ENCODE data around the gene CTBP1. TPM values are rescaled to one million over a fixed set of nuclear protein-coding genes. Genes with fewer than 3 reads are reported as not detected.

CTBP1 gene
- total and polyA plus RNA-seq, 7 donors = 109 to 165 (median 130) TPM

DNA sequence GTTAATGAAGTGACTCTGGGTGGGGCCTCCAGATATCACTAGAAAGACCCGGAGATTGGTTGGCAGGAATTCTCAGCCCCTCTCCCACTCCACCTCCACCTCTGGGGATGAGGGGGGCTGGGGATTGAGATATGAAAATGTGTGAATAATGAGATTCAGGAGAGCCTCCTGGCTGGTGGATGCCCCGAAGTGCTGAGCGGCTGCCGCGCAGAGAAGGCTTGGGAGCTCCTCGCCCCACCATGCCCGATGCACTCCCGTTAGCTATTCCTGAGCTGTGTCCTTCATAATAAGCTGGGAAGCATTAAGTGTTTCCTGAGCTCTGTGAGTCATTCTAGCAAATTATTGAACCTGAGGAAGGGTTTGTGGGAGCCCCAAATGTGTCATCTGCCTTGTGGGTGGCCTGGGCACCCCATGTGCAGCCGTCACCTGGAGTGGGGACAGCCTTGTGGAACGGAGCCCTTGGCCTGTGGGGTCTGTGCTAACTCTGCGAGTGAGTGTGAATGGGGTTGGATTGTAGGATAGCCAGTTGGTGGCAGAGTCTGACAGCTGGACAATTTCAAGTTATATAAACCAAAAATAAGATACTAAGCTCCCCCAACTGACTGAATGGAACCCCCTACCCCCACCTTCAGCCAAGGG is 36.3 kb upstream of the CTBP1 start:
- intact Hi-C loops (cut with DNase I) = loop anchor here in 1 of 2 donors (5.0 kb wide), 1 partner anchor 33 kb away; no protein-coding TSS in a partner anchor
- Histone ChIP-seq H3K27me3 (ENCODE audit: insufficient read depth in 3 of 3, low read length in 2 of 3) (no peaks in the 10 kb centered on the region), H3K4me1 (peaks cover 6% of the 10 kb centered on the region), H3K9me3 (no peaks in the 10 kb centered on the region), H3K27ac (no peak overlapping the region), H3K4me3 (no peak overlapping the region), H3K36me3 (ENCODE audit: insufficient read depth in 1 of 2, low read depth in 1 of 2) (no peaks in the 10 kb centered on the region)
- WGBS, 3 donors = 75 to 82% (median 78%) methylated on average over 11 of the region's 11 CpGs
- TF ChIP-seq, protein P1, sequence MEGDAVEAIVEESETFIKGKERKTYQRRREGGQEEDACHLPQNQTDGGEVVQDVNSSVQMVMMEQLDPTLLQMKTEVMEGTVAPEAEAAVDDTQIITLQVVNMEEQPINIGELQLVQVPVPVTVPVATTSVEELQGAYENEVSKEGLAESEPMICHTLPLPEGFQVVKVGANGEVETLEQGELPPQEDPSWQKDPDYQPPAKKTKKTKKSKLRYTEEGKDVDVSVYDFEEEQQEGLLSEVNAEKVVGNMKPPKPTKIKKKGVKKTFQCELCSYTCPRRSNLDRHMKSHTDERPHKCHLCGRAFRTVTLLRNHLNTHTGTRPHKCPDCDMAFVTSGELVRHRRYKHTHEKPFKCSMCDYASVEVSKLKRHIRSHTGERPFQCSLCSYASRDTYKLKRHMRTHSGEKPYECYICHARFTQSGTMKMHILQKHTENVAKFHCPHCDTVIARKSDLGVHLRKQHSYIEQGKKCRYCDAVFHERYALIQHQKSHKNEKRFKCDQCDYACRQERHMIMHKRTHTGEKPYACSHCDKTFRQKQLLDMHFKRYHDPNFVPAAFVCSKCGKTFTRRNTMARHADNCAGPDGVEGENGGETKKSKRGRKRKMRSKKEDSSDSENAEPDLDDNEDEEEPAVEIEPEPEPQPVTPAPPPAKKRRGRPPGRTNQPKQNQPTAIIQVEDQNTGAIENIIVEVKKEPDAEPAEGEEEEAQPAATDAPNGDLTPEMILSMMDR (IDR thresholded peaks at IDR 0.05) = no peak
- no peak for DNase-seq
- no peak for ATAC-seq

DNA sequence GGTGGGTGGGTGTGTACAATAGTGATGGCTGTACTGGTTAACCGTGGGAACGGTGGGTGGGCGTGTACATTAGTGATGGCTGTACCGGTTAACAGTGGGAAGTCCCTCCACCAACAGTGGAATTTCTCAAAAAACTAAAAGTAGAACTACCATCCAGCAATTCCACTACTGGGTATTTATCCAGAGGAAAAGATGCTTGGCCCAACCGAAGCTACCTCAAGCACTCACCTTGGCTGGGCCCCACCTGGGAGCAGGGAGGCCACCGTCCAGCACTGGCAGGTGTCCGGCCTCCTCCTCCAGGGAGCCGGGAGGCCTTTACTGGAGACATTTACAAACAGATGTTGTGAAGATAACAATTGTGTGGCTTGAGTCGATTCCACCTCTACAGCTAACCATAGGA is 34.8 kb upstream of the CTBP1 start:
- ATAC-seq = no peak
- Histone ChIP-seq H3K27me3 (ENCODE audit: insufficient read depth in 3 of 3, low read length in 2 of 3) (no peaks in the 10 kb centered on the region), H3K27ac (no peak overlapping the region), H3K4me3 (no peak overlapping the region), H3K36me3 (ENCODE audit: insufficient read depth in 1 of 2, low read depth in 1 of 2) (no peaks in the 10 kb centered on the region), H3K4me1 (peaks cover 1% of the 10 kb centered on the region), H3K9me3 (no peaks in the 10 kb centered on the region)
- DNase-seq = no peak
- intact Hi-C loops (cut with DNase I) = no loop called here
- 82 to 91% (median 87%) methylated on average over 9 of the region's 9 CpGs for WGBS, 3 donors
- TF ChIP-seq, protein P1 (IDR thresholded peaks at IDR 0.05) = no peak

DNA sequence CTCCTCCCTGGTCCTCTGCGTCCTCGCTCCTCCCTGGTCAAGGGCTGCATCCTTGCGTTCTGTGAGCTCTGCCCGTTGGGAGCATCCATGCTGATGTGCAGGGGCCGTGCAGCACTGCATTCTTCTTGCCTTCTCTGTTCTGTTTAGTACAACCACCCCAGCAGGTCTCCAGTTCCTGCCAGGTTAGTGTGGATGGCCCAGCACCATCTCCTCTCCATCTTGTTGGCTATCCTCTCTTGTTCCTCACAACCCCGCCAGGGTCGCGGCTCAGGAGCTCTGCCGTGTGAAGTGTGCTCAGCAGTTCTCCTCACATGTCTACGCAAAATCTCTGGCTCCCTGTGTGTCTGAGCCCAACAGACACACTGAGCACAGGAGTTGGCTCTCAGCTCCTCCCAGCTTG is 30.3 kb upstream of the CTBP1 start:
- WGBS, 3 donors = 90 to 94% (median 92%) methylated on average over 10 of the region's 10 CpGs
- Histone ChIP-seq H3K4me1 (no peaks in the 10 kb centered on the region), H3K4me3 (no peak overlapping the region), H3K27me3 (ENCODE audit: insufficient read depth in 3 of 3, low read length in 2 of 3) (no peaks in the 10 kb centered on the region), H3K27ac (no peak overlapping the region), H3K9me3 (no peaks in the 10 kb centered on the region), H3K36me3 (ENCODE audit: insufficient read depth in 1 of 2, low read depth in 1 of 2) (no peaks in the 10 kb centered on the region)
- TF ChIP-seq, protein P1 (IDR thresholded peaks at IDR 0.05) = no peak
- no peak for ATAC-seq
- no peak for DNase-seq
- intact Hi-C loops (cut with DNase I) = no loop called here

DNA sequence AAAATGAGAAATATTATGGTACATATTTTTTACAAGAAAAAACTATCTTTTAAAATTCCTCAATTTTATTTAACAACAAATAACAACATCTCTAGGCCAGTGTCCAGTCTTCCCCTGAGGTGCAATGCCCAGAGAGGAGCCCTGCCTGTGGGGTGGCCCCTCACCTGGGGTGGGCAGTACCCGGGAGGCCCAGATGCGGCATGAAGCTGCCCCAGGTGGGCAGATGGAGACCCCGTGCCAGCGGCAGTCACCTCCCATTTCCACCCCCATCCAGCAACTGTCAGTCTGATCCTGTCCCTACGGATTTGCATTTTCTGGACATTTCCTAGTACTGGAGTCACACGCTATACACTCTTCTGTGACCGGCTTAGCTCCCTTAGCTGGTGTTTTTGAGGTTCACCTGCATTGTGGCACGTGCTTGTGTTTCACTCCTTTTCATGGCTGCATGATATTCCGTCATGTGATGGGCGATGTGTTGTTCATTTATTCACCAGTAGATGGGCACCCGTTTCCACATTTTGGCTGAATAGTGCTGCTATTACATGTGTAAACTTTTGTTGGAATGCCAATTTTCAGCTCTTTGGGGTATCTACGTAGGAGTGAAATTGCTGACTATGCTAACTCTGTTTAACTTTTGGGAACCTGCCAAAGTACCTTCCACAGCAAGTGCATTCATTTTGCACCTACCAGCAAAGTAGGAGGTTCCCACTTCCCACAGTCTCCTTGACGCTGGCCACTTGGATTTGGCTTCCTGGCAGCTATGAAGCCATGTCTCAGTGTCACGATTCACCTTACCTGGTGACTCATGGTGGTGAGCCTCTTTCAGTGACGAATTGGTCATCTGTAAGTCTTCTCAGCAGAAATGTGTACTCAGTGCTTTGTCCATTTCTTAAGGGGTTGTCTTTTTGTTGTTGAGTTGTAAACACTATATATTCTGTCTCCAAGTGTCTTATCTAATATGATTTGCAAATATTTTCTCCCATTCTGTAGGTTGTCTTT is 29.0 kb upstream of the CTBP1 start:
- DNase-seq = no peak
- 80 to 84% (median 84%) methylated on average over 15 of the region's 15 CpGs for WGBS, 3 donors
- no peak overlapping the region for H3K27ac ChIP-seq
- ATAC-seq = peak in 3 of 4 donors; percentile 42 to 49 (median 43)
- TF ChIP-seq, protein P1 (IDR thresholded peaks at IDR 0.05) = no peak
- H3K9me3 ChIP-seq = no peaks in the 10 kb centered on the region
- intact Hi-C loops (cut with DNase I) = no loop called here
- H3K4me3 ChIP-seq = no peak overlapping the region
- H3K36me3 ChIP-seq (ENCODE audit: insufficient read depth in 1 of 2, low read depth in 1 of 2) = no peaks in the 10 kb centered on the region
- H3K4me1 ChIP-seq = no peaks in the 10 kb centered on the region
- no peaks in the 10 kb centered on the region for H3K27me3 ChIP-seq (ENCODE audit: insufficient read depth in 3 of 3, low read length in 2 of 3)
